ENCODE results near the gene C1QL4.

Gene C1QL4

DNA sequence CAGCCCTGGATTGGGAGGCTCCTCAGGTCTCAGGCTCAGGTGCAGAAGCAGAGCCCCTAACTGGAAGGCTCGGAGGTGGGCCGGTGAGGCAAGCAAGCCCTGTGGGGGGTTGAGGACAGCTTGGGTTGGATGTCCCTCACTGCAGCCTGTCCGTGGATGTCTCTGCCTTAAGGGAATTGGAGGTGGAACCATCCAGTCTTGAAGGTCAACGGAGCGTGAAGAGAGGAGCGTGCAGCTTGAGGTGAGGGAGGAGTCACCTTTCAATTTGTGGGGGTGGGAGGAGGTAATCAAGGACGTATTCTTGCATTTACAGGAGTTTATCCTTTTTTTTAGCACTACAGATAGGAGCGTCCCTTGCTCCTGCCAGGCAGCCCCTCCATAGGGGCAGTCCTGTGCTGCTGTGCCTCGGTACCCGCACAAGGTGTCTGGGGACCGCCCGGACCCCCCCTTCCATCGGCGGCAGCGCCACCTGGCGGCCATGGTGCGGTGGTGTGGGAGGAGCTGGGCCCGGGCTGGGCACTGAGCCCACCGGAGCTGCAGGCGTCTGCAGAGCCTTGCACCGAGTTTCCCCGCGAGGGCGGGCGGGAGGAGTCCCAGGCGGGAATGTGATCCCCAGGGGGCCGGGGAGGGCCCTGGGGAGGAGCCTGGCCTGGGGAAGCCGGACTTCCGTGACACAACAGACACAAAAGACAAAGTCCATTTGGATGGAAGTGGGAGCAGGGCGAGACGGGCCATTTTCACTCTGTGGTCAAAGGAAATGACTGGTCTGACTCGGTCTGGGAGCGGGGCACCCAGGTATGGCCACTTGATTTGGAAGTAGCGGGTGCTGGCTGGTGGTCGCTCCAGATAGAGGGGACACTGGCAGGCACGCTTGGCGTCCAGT lies 10.6 kb upstream of the C1QL4 start:
- peak; percentile 70 for DNase-seq (ENCODE audit: low read depth, low spot score)

DNA sequence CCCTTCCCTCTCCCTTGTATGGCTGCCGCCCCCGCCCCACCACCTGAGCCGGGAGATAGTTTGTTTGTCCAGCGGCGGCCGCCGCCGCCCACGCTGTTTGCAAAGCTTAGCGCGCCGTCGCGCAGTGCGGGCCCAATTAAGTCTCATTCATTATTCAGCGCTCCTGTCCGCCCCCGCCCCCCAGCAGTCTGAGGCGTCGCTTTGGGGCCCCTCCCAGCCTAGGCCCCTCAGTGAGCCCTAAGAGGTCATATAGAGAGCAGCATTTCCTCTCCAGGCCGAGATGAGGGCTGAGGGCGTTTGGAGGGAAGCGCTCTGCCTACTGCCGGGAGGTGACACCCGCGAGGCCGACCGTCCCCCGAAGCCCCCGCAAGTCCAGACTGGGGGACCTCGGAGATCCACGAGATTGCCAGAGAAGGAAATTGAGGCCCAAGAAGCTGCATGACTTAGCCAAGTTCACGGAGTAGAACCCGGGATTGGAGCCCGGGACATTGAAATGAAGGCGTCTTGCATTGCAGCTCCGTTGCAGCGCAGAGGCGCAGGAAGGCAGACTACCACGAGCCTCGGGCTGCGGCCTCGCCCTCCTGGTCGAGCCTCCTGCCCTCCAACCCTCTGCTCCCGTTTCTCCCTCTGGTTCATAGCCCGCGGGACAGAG lies 9.8 kb upstream of the C1QL4 start, which contains the start of gene DNAJC22:
Gene DNAJC22 (plus strand): TSS at position 230 of the 652 bp plus-strand sequence. CDS start 1,985 bp downstream, outside the sequence.
- DNase-seq (ENCODE audit: low read depth, low spot score) = no peak

DNA sequence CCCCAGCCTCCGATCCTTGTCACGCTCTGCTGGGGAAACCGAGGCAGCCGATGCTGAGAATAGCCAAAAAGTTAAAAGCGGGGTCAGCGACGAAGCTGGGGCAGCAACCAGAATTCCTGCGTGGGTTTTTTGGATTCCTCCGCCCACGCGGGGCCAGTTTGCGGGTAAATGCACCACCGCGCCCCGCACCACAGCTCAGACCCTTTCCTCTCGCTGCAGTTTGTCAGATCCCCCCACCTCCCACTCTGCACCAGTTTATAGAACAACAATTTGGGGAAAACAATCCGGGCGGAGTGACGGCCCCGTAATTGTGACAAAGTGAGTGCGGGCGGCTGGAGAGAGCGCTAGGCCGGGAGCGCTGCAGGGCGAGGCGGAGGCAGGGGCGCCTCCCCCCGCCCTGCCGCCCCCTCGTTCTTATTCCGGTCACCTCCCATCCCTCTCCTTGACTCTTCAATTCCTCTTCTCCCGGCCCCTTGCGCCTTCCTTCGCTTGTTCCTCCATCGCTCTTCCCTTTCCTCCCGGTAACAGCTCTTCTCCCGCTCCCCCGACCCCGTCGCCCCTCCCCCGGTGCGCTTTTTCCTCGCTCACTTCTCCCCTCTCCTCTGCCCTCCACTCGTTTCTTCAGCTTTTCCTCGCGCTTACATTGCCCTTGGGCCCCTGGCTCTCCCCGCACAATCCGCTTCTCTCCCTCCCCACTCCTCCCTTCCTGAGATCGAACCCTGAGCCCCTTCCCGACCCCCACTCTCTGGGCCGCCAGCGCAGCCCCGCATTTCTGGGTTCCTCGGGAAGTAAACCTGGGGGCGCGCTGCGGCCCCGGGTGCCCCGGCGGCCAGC lies 9.1 kb upstream of the C1QL4 start:
- no peak for DNase-seq (ENCODE audit: low read depth, low spot score)

- DNase-seq (ENCODE audit: low read depth, low spot score) = no peak
Measured at GRCh38 chr12:49345051-49345824, 8.2 kb upstream of the C1QL4 start.

GRCh38 chr12:49344486-49345050 lies 7.6 kb upstream of the C1QL4 start:
- DNase-seq (ENCODE audit: low read depth, low spot score) = no peak

- no peak for DNase-seq (ENCODE audit: low read depth, low spot score)
Measured at GRCh38 chr12:49342914-49343731, 6.1 kb upstream of the C1QL4 start.

DNA sequence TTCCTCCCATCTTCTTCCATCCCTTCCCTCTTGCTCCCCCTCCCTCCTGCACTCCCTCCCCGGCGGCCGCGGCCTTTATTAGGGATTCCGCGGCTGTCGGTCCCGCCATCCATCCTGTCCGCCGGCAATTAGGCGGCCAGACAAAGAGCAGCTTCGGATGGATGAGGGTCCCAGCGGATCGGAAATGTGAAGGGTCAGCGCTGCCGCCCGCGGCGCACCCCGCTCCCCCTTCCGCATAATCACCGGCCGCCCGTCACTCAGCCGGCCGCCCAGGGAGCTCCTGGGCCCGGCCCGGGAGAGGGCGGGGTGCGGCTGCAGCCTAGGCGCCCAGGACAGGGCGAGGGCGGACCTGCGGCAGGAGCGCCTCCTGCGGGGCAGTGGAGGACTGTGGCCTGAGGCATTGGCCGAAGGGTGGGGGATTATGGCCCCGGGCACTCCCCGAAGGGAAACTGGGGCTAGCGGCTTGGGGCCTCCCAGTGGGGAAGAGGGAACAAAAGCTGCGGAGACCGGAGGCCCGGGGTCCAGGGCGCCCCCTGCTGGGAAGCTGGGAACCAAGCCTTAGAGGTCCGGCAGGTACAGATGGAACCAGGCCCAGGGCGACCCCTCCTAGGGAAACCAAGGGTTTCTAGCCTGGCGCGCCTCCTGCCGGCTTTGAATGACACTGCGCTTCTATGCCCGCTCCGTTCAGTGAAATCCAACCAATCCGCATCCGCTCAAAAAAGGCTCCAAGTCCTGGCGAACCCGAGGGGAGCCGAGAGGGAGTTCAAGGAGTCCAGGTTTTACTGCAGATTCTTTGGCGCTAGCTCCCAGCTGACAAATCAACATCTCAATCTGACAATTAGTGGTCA lies 5.3 kb upstream of the C1QL4 start:
- DNase-seq (ENCODE audit: low read depth, low spot score) = peak; percentile 48

DNA sequence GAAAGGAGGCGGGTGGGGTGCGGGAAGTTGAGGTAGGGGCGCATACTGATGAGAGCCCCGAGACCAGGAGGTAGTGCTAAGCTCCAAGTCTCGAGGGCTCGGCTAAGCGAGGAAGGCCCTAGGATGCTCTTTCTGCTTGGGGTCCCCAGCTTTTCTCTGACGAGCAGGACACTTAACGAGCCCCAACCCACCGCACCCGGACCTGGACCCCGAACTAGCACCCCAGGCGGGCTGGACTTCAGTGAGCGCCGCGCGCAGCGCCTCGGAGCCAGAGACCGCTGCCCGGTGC lies 4.7 kb upstream of the C1QL4 start:
- no peak for DNase-seq (ENCODE audit: low read depth, low spot score)

DNA sequence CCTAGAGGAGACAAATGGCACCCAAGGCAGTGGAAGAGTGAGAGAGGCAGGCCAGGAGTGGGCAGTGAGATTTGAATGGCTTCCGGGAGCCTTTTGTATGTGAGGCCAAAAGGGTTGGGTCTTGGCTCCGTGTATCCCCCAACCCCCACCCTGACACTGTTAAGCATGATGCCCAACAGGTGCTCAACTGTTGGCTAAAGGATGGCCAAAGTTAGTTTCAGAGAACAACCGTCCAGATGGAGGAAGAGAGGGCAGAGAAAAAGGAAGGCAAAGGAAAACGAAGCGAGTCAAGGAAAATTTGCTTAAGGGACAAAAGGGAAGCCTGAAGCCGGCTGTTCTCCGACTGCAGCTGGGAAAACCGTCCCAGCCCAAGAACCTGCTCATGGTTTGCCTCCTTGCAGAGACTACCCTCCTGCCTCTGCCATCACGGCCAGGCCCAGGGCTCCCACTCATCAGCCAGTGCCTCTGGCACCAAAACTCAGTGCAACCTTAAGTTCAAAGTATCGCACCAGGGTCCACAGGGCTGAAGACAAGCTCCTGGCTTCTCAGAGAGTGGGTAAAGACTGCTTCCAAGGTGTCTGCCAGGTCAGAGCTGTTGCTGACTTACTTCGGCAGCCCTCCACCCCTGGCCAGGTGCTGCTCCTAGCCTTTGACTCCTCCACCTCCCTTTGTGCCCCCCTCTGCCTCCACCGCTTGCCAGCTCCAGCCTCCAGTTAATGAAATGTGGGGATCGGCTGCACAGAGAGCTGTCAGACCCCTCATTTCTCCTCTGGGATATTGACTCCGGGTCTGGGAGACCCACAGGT lies 4.2 kb upstream of the C1QL4 start:
- no peak for DNase-seq (ENCODE audit: low read depth, low spot score)

- no peak for DNase-seq (ENCODE audit: low read depth, low spot score)
Measured at GRCh38 chr12:49340095-49340870, 3.3 kb upstream of the C1QL4 start.

DNA sequence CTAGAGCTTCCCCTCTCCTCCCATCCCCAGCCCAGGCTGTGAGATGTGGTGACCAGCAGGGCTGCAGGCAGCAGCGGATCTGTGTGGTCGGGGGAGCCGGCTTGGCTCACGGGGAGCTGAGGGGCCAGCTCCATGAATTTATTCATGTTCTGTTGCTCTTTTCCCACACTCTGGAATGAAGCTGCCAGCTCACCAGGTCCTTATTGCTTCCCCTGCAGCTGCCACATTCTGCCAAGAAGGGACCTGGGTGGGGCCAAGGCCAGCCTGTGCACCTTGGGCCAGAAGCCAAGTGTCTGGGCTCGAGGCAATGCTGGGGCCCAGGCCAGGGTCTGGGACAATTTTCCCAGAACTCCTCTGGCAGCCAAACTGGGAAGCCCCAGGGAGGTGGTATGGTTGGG lies 2.5 kb upstream of the C1QL4 start:
- DNase-seq (ENCODE audit: low read depth, low spot score) = no peak

- DNase-seq (ENCODE audit: low read depth, low spot score) = no peak
Measured at GRCh38 chr12:49338830-49339463, 2.0 kb upstream of the C1QL4 start.

GRCh38 chr12:49335955-49336644 lies 888 bp downstream of the C1QL4 start:
- no peak for DNase-seq (ENCODE audit: low read depth, low spot score)

DNA sequence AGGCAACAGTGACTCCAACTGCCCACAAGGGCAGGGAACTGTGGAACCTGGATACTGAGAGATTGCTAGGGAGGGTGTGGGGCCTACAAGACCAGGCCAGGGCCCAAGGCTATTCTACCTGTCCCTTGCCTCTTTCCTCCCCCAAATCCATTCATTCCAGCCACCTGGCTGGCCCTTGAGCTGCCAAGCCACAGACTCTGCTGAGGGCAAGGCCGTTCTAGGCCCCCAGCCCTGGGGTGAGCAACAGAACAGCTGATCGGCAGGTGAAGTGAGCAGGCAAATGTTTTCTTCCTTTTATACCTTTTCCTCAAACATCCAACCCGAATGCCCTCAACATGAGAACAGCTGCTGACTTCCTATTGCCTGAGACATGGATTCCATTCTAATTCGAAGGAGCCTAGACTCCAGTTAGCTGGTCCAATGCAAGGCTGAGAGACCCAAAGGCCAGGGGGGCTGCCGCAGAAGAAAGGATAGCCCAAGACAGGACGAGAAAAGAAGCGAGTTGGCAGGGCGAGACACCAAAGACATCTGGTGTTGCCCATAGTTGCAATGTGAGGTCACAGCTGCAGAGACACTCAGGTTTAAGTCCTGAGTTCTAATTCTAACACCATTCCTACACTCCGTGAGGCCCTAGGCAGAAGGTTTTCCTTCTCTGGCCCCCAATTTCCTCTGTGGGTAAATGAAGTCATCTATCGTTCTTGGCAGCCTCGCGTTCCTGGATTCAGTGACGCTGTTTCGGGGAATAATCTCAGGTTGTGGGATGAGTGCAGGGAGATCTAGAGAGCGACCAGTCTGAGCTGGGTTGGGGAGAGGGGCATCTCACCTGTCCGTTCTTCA lies 1.7 kb downstream of the C1QL4 start:
- DNase-seq (ENCODE audit: low read depth, low spot score) = no peak

DNA sequence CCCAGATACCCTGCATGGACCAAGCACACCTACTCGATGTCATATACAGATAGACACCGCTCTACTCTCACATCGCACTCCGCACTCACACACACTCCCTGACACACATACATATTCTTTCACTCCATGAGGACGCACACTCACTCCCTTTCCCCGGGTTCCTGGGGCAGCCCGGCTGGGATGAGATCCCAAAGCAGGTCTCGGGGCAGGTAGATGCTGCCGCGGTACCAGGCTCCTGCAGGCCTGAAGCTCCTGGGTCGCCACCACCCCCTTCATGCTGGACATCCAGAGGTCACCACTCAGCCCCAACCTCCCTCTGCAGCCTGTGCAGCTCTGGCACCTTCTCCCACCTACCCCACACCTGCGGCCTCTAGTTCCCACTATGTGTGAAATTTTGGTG lies 2.3 kb downstream of the C1QL4 start:
- DNase-seq (ENCODE audit: low read depth, low spot score) = no peak

GRCh38 chr12:49334226-49334625 lies 2.8 kb downstream of the C1QL4 start:
- no peak for DNase-seq (ENCODE audit: low read depth, low spot score)
